Fibroblast of villous mesenchyme (primary cell): ENCODE results near the gene ASIC2. TPM values are rescaled to one million over a fixed set of nuclear protein-coding genes. Genes with fewer than 3 reads are reported as not detected.
A peak's percentile ranks its signal among the peaks of the same experiment; 100 is the strongest.

Source experiments
- DNase-seq: peaks from one replicate; pipeline ENCODE4 v3.0.0-alpha.2; 2010; ENCODE audit warnings: low read depth
- H3K4me3 ChIP-seq: 2 replicates; pipeline ENCODE4 v1.5.1; 2011; ENCODE audit warnings: low read depth, mild to moderate bottlenecking, low read length
- CTCF ChIP-seq: IDR thresholded peaks from 2 replicates; pipeline ENCODE4 v1.5.1; 2012; ENCODE audit warnings: low read depth, mild to moderate bottlenecking, low read length; ENCODE audit not compliant: insufficient read depth
- total RNA-seq: library from RNA; depleted of rRNA; stranded (reverse); fragments of >200 nt; gene quantifications from 2 replicates; pipeline ENCODE4 v1.2.3, GENCODE V29; 2012

The ASIC2 gene
- total RNA-seq, 1 donor = not detected

- TF ChIP-seq CTCF = no peak
- DNase-seq = no peak
- no peak overlapping the region for H3K4me3 ChIP-seq
Measured at GRCh38 chr17:33261820-33262219, 31.3 kb downstream of the ASIC2 start.

- DNase-seq = no peak
- TF ChIP-seq CTCF = no peak
- H3K4me3 ChIP-seq = no peak overlapping the region
Measured at GRCh38 chr17:33260638-33261037, 32.5 kb downstream of the ASIC2 start.

- TF ChIP-seq CTCF = no peak
- no peak for DNase-seq
- H3K4me3 ChIP-seq = no peak overlapping the region
Measured at GRCh38 chr17:33258296-33258695, 34.8 kb downstream of the ASIC2 start.

- no peak for TF ChIP-seq CTCF
- no peak for DNase-seq
- H3K4me3 ChIP-seq = no peak overlapping the region
Measured at GRCh38 chr17:33245183-33245582, 47.9 kb downstream of the ASIC2 start.

- DNase-seq = no peak
- H3K4me3 ChIP-seq = no peak overlapping the region
- no peak for TF ChIP-seq CTCF
Measured at GRCh38 chr17:33243732-33244131, 49.4 kb downstream of the ASIC2 start.

GRCh38 chr17:33242375-33243124, 50.5 kb downstream of the ASIC2 start:
- no peak for DNase-seq
- no peak for TF ChIP-seq CTCF

GRCh38 chr17:33241390-33241789, 51.7 kb downstream of the ASIC2 start:
- DNase-seq = peak; percentile 4
- no peak overlapping the region for H3K4me3 ChIP-seq
- no peak for TF ChIP-seq CTCF

More at GRCh38 chr17:33242375-33243124, 50.5 kb downstream of the ASIC2 start:
- no peak overlapping the region for H3K4me3 ChIP-seq
